CD4-positive, CD25-positive, alpha-beta regulatory T cell (primary cell): ENCODE results near the gene MRPL12. TPM values are rescaled to one million over a fixed set of nuclear protein-coding genes. Genes with fewer than 3 reads are reported as not detected.

Source experiments
- ATAC-seq, 2 donors: fragments of 150-1000 bp; cut with Tn5 transposase; one replicate each; pipeline ENCODE4 v1.10.0; 2021; ENCODE audit warnings: low read depth in 2 of 2, moderate number of reproducible peaks in 2 of 2, moderate library complexity in 1 of 2
- DNase-seq, 3 donors: peaks; one replicate each; pipeline versions ENCODE4 v3.0.0 to v3.0.0-alpha.2; 2012 to 2022; ENCODE audit warnings: mixed read lengths in 1 of 3
- H3K27ac ChIP-seq: one replicate; pipeline ENCODE4 v1.7.0; 2013; ENCODE audit warnings: mild to moderate bottlenecking, low read length; ENCODE audit not compliant: insufficient read depth, poor library complexity, severe bottlenecking
- H3K27me3 ChIP-seq: one replicate; pipeline ENCODE4 v1.7.0; 2013; ENCODE audit warnings: low read length; ENCODE audit not compliant: control insufficient read depth, insufficient read depth
- H3K36me3 ChIP-seq: one replicate; pipeline ENCODE4 v1.7.0; 2013; ENCODE audit warnings: mild to moderate bottlenecking, low read length, moderate library complexity; ENCODE audit not compliant: control insufficient read depth, insufficient read depth
- H3K4me1 ChIP-seq: 2 replicates; pipeline ENCODE4 v1.7.0; 2013; ENCODE audit warnings: mild to moderate bottlenecking, low read length; ENCODE audit not compliant: insufficient read depth, control insufficient read depth, poor library complexity, severe bottlenecking
- H3K4me3 ChIP-seq: one replicate; pipeline ENCODE4 v1.7.0; 2013; ENCODE audit warnings: low read depth, mild to moderate bottlenecking, low read length, moderate library complexity
- H3K9me3 ChIP-seq, 2 experiments: 1 replicate in 1 of 2; 2 replicates in 1 of 2; pipeline ENCODE4 v1.7.0; 2013; ENCODE audit warnings: low read length in 2 of 2, mild to moderate bottlenecking in 1 of 2, moderate library complexity in 1 of 2; ENCODE audit not compliant: control insufficient read depth in 2 of 2
- H3K27ac Mint-ChIP-seq, 3 donors: one replicate each; pipeline ENCODE4 v1.8.0; 2020 to 2022; ENCODE audit warnings: mild to moderate bottlenecking in 3 of 3, mixed read lengths in 3 of 3, moderate library complexity in 2 of 3
- H3K27me3 Mint-ChIP-seq: one replicate; pipeline ENCODE4 v1.8.0; 2022; ENCODE audit warnings: mild to moderate bottlenecking, mixed read lengths
- H3K36me3 Mint-ChIP-seq: one replicate; pipeline ENCODE4 v1.8.0; 2020; ENCODE audit warnings: mixed read lengths
- H3K4me1 Mint-ChIP-seq, 4 donors: one replicate each; pipeline ENCODE4 v1.8.0; 2020 to 2022; ENCODE audit warnings: mixed read lengths in 4 of 4, mild to moderate bottlenecking in 1 of 4
- H3K4me3 Mint-ChIP-seq, 4 donors: one replicate each; pipeline ENCODE4 v1.8.0; 2020 to 2022; ENCODE audit warnings: mild to moderate bottlenecking in 4 of 4, mixed read lengths in 4 of 4, moderate library complexity in 3 of 4
- H3K9me3 Mint-ChIP-seq, 7 donors: one replicate each; pipeline ENCODE4 v1.8.0; 2020 to 2022; ENCODE audit warnings: mixed read lengths in 7 of 7, mild to moderate bottlenecking in 3 of 7, moderate library complexity in 2 of 7
- polyA plus RNA-seq, 4 donors: library from polyadenylated mRNA; unstranded; fragments of 300-500 nt; fragmentation: Illumina TruSeq; gene quantifications; one replicate each; pipeline ENCODE4 v1.2.3, GENCODE V29; 2021
- total RNA-seq: library from RNA; stranded (reverse); gene quantifications from one replicate; pipeline ENCODE4 v1.2.3, GENCODE V29; 2022

Gene MRPL12
- total and polyA plus RNA-seq, 5 donors from 2014 or later = 18.5 to 49.2 (median 45.4) TPM

DNA sequence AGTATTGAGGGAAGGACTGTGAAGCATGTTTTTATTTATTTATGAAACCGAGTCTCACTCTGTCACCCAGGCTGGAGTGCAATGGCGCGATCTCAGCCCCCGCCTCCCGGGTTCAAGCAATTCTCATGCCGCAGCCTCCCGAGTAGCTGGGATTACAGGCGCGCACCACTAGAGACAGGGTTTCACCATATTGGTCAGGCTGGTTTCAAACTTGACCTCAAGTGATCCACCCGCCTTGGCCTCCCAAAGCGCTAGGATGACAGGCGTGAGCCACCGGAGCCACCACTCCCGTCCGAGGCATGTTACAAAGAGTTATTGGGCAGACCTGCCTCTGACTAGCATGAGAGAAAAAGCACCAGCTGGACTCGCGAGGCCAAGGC is 3.1 kb downstream of the MRPL12 start:
- Mint-ChIP-seq H3K4me3 (peak overlapping the region; percentile 19 to 85 (median 52)), H3K27me3 (no peaks in the 10 kb centered on the region), H3K27ac (no peak overlapping the region), H3K9me3 (no peaks in the 10 kb centered on the region), H3K36me3 (peaks cover 7% of the 10 kb centered on the region), H3K4me1 (peaks cover 0 to 46% (median 6%) of the 10 kb centered on the region in 4 donors)
- Histone ChIP-seq H3K4me3 (no peak overlapping the region), H3K9me3 (no peaks in the 10 kb centered on the region), H3K27me3 (no peaks in the 10 kb centered on the region), H3K27ac (no peak overlapping the region), H3K4me1 (peaks cover 44% of the 10 kb centered on the region), H3K36me3 (peaks cover 4% of the 10 kb centered on the region)
- no peak for ATAC-seq
- DNase-seq = no peak

DNA sequence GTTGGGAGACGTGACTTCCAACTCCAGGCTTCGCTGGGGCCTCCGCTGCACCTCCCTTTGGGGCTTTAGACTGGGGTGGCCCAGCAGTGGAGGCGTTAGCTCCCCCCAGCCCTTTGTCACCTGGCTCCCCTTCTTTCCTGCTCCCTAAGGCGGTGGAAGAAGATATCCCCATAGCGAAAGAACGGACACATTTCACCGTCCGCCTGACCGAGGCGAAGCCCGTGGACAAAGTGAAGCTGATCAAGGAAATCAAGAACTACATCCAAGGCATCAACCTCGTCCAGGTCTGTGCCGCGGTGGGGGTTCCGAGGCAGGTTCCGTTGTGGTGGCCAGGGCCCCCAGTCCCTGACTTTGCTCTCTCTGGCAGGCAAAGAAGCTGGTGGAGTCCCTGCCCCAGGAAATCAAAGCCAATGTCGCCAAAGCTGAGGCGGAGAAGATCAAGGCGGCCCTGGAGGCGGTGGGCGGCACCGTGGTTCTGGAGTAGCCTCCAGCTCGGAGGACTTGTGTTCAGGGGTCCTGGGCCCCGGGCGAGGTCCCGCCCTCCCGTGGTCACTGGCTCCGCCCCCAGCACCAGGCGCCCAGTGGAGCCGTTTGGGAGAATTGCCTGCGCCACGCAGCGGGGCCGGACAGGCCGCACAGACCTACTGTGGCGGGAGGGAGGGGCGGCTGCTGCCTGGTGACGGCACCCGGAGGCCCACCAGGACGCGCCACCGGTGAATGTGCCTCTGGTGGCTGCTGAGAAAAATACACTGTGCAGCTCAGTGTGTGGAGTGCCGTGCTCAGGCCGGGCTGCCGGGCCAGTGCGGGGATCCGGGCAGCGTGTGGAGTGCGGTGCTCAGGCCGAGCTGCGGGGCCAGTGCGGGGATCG is 3.8 kb downstream of the MRPL12 start:
- Mint-ChIP-seq H3K27ac (no peak overlapping the region), H3K27me3 (no peaks in the 10 kb centered on the region), H3K9me3 (no peaks in the 10 kb centered on the region), H3K36me3 (peaks cover 7% of the 10 kb centered on the region), H3K4me3 (peak overlapping the region in 2 of 4 donors; percentile 54 to 85), H3K4me1 (peaks cover 0 to 42% (median 5%) of the 10 kb centered on the region in 4 donors)
- Histone ChIP-seq H3K36me3 (peaks cover 4% of the 10 kb centered on the region), H3K27ac (no peak overlapping the region), H3K9me3 (no peaks in the 10 kb centered on the region), H3K4me3 (no peak overlapping the region), H3K27me3 (no peaks in the 10 kb centered on the region), H3K4me1 (peaks cover 42% of the 10 kb centered on the region)
- ATAC-seq = no peak
- no peak for DNase-seq

DNA sequence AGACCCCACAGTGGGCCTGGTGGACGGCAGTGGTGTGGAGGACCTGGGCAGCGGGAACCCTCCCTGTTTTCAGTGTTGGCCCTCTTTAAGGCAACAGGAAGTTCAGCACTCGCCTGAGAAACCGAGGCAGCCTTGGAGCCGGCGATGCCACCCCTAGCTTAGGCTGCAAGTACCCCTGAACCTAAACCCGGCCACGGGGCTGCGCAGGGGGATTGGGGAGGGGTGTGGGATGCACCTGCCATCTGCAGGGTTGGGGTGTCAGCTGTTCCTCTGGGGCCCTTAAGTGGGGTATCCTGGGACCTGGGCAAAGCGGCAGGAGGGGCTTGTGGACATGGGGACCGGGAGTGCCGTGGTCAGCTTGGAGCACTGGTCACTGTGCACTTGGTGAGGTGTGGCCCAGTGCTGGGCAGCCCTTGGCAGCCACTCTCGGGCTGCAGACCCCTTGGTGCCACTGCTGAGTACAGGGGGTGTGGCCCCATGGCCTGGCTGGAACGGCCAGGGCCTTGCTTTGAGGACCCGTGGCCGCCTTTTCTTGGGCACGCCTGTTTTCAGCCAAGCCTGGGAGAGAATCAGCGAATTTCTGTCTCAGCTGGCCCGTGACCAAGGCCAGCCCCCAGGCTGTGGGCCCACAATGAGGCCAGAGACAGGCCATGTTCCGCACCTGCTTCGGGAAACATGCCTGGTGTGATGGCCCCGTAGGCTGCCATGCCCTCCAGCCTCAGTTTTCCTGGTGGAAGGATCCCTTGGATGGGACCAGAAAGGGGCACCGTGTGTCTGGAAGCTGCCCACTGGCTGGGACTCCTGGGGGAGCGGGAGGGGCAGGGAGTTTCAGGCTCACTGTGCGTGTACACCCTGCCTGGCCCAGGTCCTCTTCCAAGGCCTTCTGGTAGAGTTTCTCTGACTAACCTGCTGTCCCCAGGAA is 4.8 kb downstream of the MRPL12 start:
- Histone ChIP-seq H3K4me3 (no peak overlapping the region), H3K9me3 (no peaks in the 10 kb centered on the region), H3K36me3 (peaks cover 4% of the 10 kb centered on the region), H3K27ac (no peak overlapping the region), H3K4me1 (peaks cover 37% of the 10 kb centered on the region), H3K27me3 (no peaks in the 10 kb centered on the region)
- DNase-seq (no peak), ATAC-seq (no peak)
- H3K27ac Mint-ChIP-seq = no peak overlapping the region
- no peak overlapping the region for H3K4me3 Mint-ChIP-seq
- peaks cover 0 to 36% (median 5%) of the 10 kb centered on the region in 4 donors for H3K4me1 Mint-ChIP-seq
- H3K27me3 Mint-ChIP-seq = no peaks in the 10 kb centered on the region
- H3K36me3 Mint-ChIP-seq = peaks cover 7% of the 10 kb centered on the region
- no peaks in the 10 kb centered on the region for H3K9me3 Mint-ChIP-seq

DNA sequence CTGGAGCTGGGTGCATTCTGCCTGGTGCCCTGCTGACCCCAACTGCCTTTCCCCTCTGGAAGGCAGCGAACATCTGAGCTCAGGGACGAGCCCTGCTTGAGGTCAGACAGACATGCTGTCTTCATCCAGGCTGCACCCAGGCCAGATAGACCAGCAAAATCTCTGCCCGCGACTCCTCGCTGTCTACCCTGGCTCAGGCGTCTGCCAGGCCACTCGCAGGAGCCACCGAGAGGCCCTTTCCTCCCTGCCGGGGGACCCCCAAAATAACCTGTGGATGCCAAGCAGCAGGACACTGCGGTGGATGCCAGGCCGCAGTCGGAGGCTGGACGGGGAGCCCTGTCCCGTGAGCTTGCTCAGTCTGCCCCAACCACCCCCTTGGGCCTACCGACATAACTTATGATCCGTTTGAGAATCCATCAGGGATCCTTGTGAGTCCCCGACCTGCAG is 5.6 kb downstream of the MRPL12 start:
- DNase-seq (no peak), ATAC-seq (no peak)
- no peaks in the 10 kb centered on the region for H3K27me3 Mint-ChIP-seq
- peaks cover 0 to 38% (median 6%) of the 10 kb centered on the region in 4 donors for H3K4me1 Mint-ChIP-seq
- Histone ChIP-seq H3K27me3 (no peaks in the 10 kb centered on the region), H3K36me3 (peaks cover 4% of the 10 kb centered on the region), H3K9me3 (no peaks in the 10 kb centered on the region), H3K4me3 (no peak overlapping the region), H3K4me1 (peaks cover 41% of the 10 kb centered on the region), H3K27ac (no peak overlapping the region)
- peak overlapping the region in 1 of 3 donors; percentile 9 for H3K27ac Mint-ChIP-seq
- peaks cover 7% of the 10 kb centered on the region for H3K36me3 Mint-ChIP-seq
- no peaks in the 10 kb centered on the region for H3K9me3 Mint-ChIP-seq
- no peak overlapping the region for H3K4me3 Mint-ChIP-seq

DNA sequence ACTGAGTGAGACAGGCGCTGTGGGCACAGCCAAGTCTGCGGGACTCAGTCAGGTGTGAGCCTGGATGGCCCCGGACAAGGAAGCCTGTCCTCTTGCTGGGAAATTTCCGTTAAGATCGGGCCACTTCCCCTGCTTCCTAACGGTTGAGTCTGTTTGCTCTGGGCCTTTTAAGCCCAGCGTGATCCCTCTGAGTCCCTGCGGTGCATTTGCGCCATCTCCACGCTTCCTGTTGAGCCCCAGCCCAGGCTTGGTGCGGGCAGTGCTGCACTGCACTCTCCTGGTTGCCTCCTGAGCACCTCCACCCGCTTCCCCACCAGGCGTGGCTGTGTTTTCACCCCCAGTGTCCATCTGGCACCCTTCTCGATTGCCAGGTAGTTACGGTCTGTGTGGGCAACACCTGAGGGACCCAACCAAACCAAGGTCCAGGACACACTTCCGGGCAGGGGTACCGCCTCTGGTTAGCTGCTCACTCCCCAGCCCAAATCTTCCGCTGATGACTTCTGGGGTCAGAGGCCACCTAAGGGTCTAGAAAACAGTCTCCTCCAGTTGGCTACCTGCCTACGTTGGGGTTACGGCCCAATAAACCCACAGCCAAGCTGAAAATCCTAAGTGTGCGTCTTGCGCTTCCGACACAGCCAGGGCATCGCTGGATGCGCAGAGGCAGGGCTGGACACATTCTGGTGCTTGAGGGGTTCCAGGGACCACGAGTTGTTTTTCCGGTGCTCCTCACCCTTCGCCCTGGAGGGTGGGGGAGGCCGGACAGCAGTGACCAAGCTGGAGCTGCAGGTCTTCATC is 7.5 kb downstream of the MRPL12 start:
- H3K4me3 ChIP-seq = no peak overlapping the region

DNA sequence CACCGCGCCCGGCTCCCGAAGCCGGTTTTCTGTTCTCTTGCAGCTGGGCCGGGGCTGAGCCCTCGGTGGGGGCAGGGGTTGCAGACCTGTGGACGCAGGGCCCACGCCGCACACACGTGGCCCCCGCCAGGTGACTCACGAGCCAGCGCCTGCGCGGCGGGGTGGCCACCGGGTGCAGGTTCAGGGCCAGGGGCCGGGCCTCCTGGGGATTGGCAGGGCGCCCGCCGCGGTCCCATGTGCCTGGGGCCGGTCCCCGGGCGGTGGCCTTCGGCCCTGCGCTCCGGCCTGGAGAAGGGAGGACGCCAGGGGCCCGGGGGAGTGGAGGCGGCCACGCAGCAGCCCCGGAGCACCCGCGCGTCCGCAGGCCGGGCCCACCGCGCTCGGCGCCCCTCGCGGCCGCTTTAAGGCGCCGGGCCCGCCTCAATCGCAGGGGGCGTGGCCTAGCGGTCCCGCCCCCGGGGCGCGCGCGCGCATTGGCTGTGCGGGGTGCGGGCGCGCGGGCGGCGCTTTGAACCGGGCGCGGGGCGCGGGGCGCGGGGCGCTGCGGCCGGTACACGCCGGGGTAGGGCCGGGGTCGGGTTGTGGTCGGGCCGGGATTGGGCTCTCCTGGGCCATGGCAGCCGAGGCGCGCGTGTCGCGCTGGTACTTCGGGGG is 8.8 kb downstream of the MRPL12 start, which contains the start of gene SLC25A10:
Gene SLC25A10 (plus strand): TSS at position 471 of the 654 bp plus-strand sequence. CDS start 143 bp downstream, at position 614.
- Mint-ChIP-seq H3K9me3 (no peaks in the 10 kb centered on the region), H3K4me1 (peaks cover 0 to 19% (median 4%) of the 10 kb centered on the region in 4 donors), H3K4me3 (peak within 1 kb of the TSS; percentile 79 to 86 (median 82)), H3K27ac (peak within 1 kb of the TSS in 2 of 3 donors; percentile 43 to 77), H3K27me3 (no peaks in the 10 kb centered on the region), H3K36me3 (no peaks in the 10 kb centered on the region)
- Histone ChIP-seq H3K27me3 (no peaks in the 10 kb centered on the region), H3K4me1 (peaks cover 32% of the 10 kb centered on the region), H3K36me3 (no peaks in the 10 kb centered on the region), H3K4me3 (peak within 1 kb of the TSS; percentile 26), H3K9me3 (no peaks in the 10 kb centered on the region), H3K27ac (peak within 1 kb of the TSS; percentile 5)
- DNase-seq (peak; percentile 68 to 88 (median 77)), ATAC-seq (peak; percentile 84)

More for the DNA sequence above, 7.5 kb downstream of the MRPL12 start:
- no peaks in the 10 kb centered on the region for H3K9me3 ChIP-seq
- Mint-ChIP-seq H3K4me3 (peak overlapping the region; percentile 77 to 83 (median 80)), H3K4me1 (peaks cover 0 to 24% (median 4%) of the 10 kb centered on the region in 4 donors), H3K9me3 (no peaks in the 10 kb centered on the region), H3K27me3 (no peaks in the 10 kb centered on the region), H3K36me3 (peaks cover 4% of the 10 kb centered on the region), H3K27ac (peak overlapping the region; percentile 14 to 77 (median 76))
- H3K36me3 ChIP-seq = peaks cover 4% of the 10 kb centered on the region
- DNase-seq = peak in 1 of 3 donors; percentile 43
- peaks cover 32% of the 10 kb centered on the region for H3K4me1 ChIP-seq
- no peak overlapping the region for H3K27ac ChIP-seq
- ATAC-seq = no peak
- H3K27me3 ChIP-seq = no peaks in the 10 kb centered on the region
